NCI-H2227 treated with DMSO at 0.1 percent for 48 hours (cell line): ENCODE data around the gene BCKDK.
"Not testable (repeated sequence)": the region's sequence is repeated elsewhere in the genome, so short reads cannot be mapped to it uniquely, and the experiment has no call there.

ENCODE experiments used
- DNase-seq: peaks from one replicate; lab custom pipeline; 2025; lab: John Stamatoyannopoulos, UW

The BCKDK gene

GRCh38 chr16:31120129-31120528 lies 11.9 kb downstream of the BCKDK start:
- no peak for DNase-seq

GRCh38 chr16:31125844-31126243 lies 17.7 kb downstream of the BCKDK start:
- DNase-seq: no peak

- DNase-seq: no peak
Measured at GRCh38 chr16:31127182-31127581, 19.0 kb downstream of the BCKDK start.

- no peak for DNase-seq
Measured at GRCh38 chr16:31128711-31129567, 20.8 kb downstream of the BCKDK start.

GRCh38 chr16:31129568-31130335 lies 21.6 kb downstream of the BCKDK start:
- DNase-seq: no peak

- DNase-seq: no peak
Measured at GRCh38 chr16:31130336-31130891, 22.2 kb downstream of the BCKDK start.

- no peak for DNase-seq
Measured at GRCh38 chr16:31130899-31131298, 22.7 kb downstream of the BCKDK start.

GRCh38 chr16:31131416-31131815 lies 23.2 kb downstream of the BCKDK start:
- no peak for DNase-seq

- no peak for DNase-seq
Measured at GRCh38 chr16:31131841-31132271, 23.7 kb downstream of the BCKDK start.

GRCh38 chr16:31132303-31132979 lies 24.3 kb downstream of the BCKDK start:
- no peak for DNase-seq

- no peak for DNase-seq
Measured at GRCh38 chr16:31133046-31133501, 24.9 kb downstream of the BCKDK start.

GRCh38 chr16:31134091-31134571 lies 25.9 kb downstream of the BCKDK start:
- peak; percentile 85 for DNase-seq

GRCh38 chr16:31134625-31135534 lies 26.7 kb downstream of the BCKDK start:
- DNase-seq: peak; percentile 13

- DNase-seq: no peak
Measured at GRCh38 chr16:31135535-31136286, 27.5 kb downstream of the BCKDK start, which contains the start of gene PRSS8. Gene PRSS8 (minus strand): TSS chr16:31135727. CDS start chr16:31135498, 229 bp downstream.

- no peak for DNase-seq
Measured at GRCh38 chr16:31136287-31136662, 28.1 kb downstream of the BCKDK start.

GRCh38 chr16:31136822-31137499 lies 28.8 kb downstream of the BCKDK start:
- not testable (repeated sequence) for DNase-seq

- DNase-seq: no peak
Measured at GRCh38 chr16:31138621-31139578, 30.7 kb downstream of the BCKDK start.

GRCh38 chr16:31141071-31141469 lies 32.9 kb downstream of the BCKDK start:
- not testable (repeated sequence) for DNase-seq
